Measurements from ENCODE around the gene CAMTA1.

Gene CAMTA1

GRCh38 chr1:7062346-7063061 lies 277.2 kb downstream of the CAMTA1 start:
- no peak for DNase-seq (ENCODE audit: low read depth in 3 of 3, low spot score in 1 of 3)

- no peak for DNase-seq (ENCODE audit: low read depth in 3 of 3, low spot score in 1 of 3)
These were observed 278.7 kb downstream of the CAMTA1 start for GRCh38 chr1:7063981-7064380.

- no peak for DNase-seq (ENCODE audit: low read depth in 3 of 3, low spot score in 1 of 3)
These were observed 283.3 kb downstream of the CAMTA1 start for GRCh38 chr1:7068552-7068951.

GRCh38 chr1:7069931-7070330 lies 284.7 kb downstream of the CAMTA1 start:
- DNase-seq (ENCODE audit: low read depth in 3 of 3, low spot score in 1 of 3) = no peak

- DNase-seq (ENCODE audit: low read depth in 3 of 3, low spot score in 1 of 3) = peak; percentile 3 to 16 (median 3)
These were observed 285.3 kb downstream of the CAMTA1 start for GRCh38 chr1:7070389-7071029.

GRCh38 chr1:7076117-7076516 lies 290.9 kb downstream of the CAMTA1 start:
- no peak for DNase-seq (ENCODE audit: low read depth in 3 of 3, low spot score in 1 of 3)

GRCh38 chr1:7076572-7076971 lies 291.3 kb downstream of the CAMTA1 start:
- no peak for DNase-seq (ENCODE audit: low read depth in 3 of 3, low spot score in 1 of 3)

- no peak for DNase-seq (ENCODE audit: low read depth in 3 of 3, low spot score in 1 of 3)
These were observed 291.9 kb downstream of the CAMTA1 start for GRCh38 chr1:7077136-7077535.

- no peak for DNase-seq (ENCODE audit: low read depth in 3 of 3, low spot score in 1 of 3)
These were observed 292.7 kb downstream of the CAMTA1 start for GRCh38 chr1:7077970-7078369.

GRCh38 chr1:7079637-7080036 lies 294.4 kb downstream of the CAMTA1 start:
- no peak for DNase-seq (ENCODE audit: low read depth in 3 of 3, low spot score in 1 of 3)

GRCh38 chr1:7084232-7084894 lies 299.1 kb downstream of the CAMTA1 start:
- DNase-seq (ENCODE audit: low read depth in 3 of 3, low spot score in 1 of 3) = no peak

GRCh38 chr1:7085521-7085920 lies 300.3 kb downstream of the CAMTA1 start:
- no peak for DNase-seq (ENCODE audit: low read depth in 3 of 3, low spot score in 1 of 3)

GRCh38 chr1:7086106-7086505 lies 300.9 kb downstream of the CAMTA1 start:
- DNase-seq (ENCODE audit: low read depth in 3 of 3, low spot score in 1 of 3) = no peak

- no peak for DNase-seq (ENCODE audit: low read depth in 3 of 3, low spot score in 1 of 3)
These were observed 302.6 kb downstream of the CAMTA1 start for GRCh38 chr1:7087888-7088287.

GRCh38 chr1:7089497-7089896 lies 304.2 kb downstream of the CAMTA1 start:
- DNase-seq (ENCODE audit: low read depth in 3 of 3, low spot score in 1 of 3) = no peak

GRCh38 chr1:7093297-7093696 lies 308.0 kb downstream of the CAMTA1 start:
- DNase-seq (ENCODE audit: low read depth in 3 of 3, low spot score in 1 of 3) = no peak

- DNase-seq (ENCODE audit: low read depth in 3 of 3, low spot score in 1 of 3) = no peak
These were observed 308.8 kb downstream of the CAMTA1 start for GRCh38 chr1:7094086-7094485.

- DNase-seq (ENCODE audit: low read depth in 3 of 3, low spot score in 1 of 3) = no peak
These were observed 309.3 kb downstream of the CAMTA1 start for GRCh38 chr1:7094509-7094908.

- no peak for DNase-seq (ENCODE audit: low read depth in 3 of 3, low spot score in 1 of 3)
These were observed 310.2 kb downstream of the CAMTA1 start for GRCh38 chr1:7095343-7095964.

GRCh38 chr1:7097938-7098592 lies 312.8 kb downstream of the CAMTA1 start:
- no peak for DNase-seq (ENCODE audit: low read depth in 3 of 3, low spot score in 1 of 3)

GRCh38 chr1:7098641-7099040 lies 313.4 kb downstream of the CAMTA1 start:
- no peak for DNase-seq (ENCODE audit: low read depth in 3 of 3, low spot score in 1 of 3)

Data from stimulated activated CD4-positive, alpha-beta T cell treated with anti-CD3 and anti-CD28 coated beads, TNF-alpha, amount 100 ng/mL, for 1 hour (primary cell).